Keratinocyte (primary cell): Measurements from ENCODE around the gene MT1E.

Experiments used
- EZH2 ChIP-seq: IDR thresholded peaks from one replicate; pipeline ENCODE4 v1.6.1; 2012; ENCODE audit warnings: inconsistent platforms, mild to moderate bottlenecking, low read length, moderate library complexity
- TF ChIP-seq, protein P1 (sequence below), 3 experiments: IDR thresholded peaks in 1 of 3; conservative IDR thresholded peaks in 1 of 3; optimal IDR thresholded peaks in 1 of 3; 2 replicates in 2 of 3; 3 replicates in 1 of 3; pipeline versions ENCODE3 to v1.5.1; 2011; ENCODE audit warnings: low read length in 3 of 3, mild to moderate bottlenecking in 3 of 3, moderate library complexity in 2 of 3, control low read depth in 1 of 3, inconsistent platforms in 1 of 3; ENCODE audit not compliant: insufficient read depth in 2 of 3; ENCODE audit errors: extremely low read depth in 1 of 3

DNA sequence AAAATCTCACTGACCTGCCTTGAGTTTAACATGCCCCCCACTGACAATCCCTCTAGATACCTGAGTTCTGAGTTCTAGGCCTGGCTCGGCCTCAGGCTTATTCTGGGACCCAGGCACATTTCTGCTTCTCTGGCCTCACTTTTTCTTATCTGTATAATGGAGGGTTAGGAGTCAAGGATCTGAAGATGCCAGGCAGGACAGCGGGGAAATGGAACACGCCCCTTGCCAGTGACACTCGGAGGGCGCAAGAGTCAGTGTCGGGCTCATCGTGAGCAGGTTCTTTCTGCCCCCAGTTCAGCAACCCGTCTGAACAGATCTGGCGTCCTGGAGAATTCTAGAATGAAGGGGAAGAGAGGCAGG lies 36.8 kb upstream of the MT1E start:
- TF ChIP-seq, protein P1, sequence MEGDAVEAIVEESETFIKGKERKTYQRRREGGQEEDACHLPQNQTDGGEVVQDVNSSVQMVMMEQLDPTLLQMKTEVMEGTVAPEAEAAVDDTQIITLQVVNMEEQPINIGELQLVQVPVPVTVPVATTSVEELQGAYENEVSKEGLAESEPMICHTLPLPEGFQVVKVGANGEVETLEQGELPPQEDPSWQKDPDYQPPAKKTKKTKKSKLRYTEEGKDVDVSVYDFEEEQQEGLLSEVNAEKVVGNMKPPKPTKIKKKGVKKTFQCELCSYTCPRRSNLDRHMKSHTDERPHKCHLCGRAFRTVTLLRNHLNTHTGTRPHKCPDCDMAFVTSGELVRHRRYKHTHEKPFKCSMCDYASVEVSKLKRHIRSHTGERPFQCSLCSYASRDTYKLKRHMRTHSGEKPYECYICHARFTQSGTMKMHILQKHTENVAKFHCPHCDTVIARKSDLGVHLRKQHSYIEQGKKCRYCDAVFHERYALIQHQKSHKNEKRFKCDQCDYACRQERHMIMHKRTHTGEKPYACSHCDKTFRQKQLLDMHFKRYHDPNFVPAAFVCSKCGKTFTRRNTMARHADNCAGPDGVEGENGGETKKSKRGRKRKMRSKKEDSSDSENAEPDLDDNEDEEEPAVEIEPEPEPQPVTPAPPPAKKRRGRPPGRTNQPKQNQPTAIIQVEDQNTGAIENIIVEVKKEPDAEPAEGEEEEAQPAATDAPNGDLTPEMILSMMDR (optimal IDR thresholded peaks at IDR 0.05 in 1 of 3, IDR thresholded peaks at IDR 0.05 in 1 of 3, conservative IDR thresholded peaks at IDR 0.05 in 1 of 3; ENCODE audit: extremely low read depth in 1 of 3, insufficient read depth in 2 of 3, low read length in 3 of 3), result no peak
- no peak for TF ChIP-seq EZH2
